DOHH2 (cell line): ENCODE measurements around the gene ESYT1.

Source experiments
- CTCF ChIP-seq: fragments of 200-600 bp; sonication (generic); IDR thresholded peaks from one replicate; pipeline ENCODE4 v1.5.1; 2014; ENCODE audit warnings: antibody characterized with exemption, mild to moderate bottlenecking, low read depth, low read length; ENCODE audit not compliant: poor library complexity, severe bottlenecking
- EZH2phosphoT487 ChIP-seq: fragments of 200-600 bp; sonication (generic); IDR thresholded peaks from 2 replicates; pipeline ENCODE4 v1.6.1; 2017; ENCODE audit warnings: borderline replicate concordance, mild to moderate bottlenecking, antibody characterized with exemption, low read length, moderate library complexity, mixed read lengths

DNA sequence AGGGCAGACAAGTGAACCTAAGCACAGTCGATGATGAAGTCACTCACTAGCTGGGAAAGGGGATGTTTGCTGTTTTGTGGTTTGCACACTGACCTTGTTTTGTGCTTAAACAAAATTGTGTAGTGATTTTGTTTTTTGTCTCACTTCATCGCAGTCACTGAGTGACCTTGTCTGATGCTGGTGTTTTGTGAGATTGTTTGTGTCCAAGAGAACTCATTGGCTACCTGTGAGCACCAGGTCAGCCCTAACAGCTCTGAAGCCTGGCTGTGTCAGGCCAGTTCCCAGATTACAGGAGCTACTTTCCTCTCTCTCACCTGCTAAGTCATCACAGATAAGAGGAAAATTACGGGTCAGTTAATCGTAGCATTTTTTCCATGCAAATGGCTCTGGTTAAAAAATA is 3.9 kb upstream of the ESYT1 start:
- TF ChIP-seq CTCF (no peak), EZH2phosphoT487 (no peak)
